Measurements from ENCODE around the gene ISOC2.

Gene ISOC2

GRCh38 chr19:55433292-55433691 is 28.1 kb downstream of the ISOC2 start:
- no peaks in the 10 kb centered on the region for H3K4me1 ChIP-seq (ENCODE audit: insufficient read depth, low read length)
- TF ChIP-seq EZH2 (IDR thresholded peaks at IDR 0.05; ENCODE audit: borderline replicate concordance, low read depth, low read length, severe bottlenecking): no peak
- TF ChIP-seq, protein P1, sequence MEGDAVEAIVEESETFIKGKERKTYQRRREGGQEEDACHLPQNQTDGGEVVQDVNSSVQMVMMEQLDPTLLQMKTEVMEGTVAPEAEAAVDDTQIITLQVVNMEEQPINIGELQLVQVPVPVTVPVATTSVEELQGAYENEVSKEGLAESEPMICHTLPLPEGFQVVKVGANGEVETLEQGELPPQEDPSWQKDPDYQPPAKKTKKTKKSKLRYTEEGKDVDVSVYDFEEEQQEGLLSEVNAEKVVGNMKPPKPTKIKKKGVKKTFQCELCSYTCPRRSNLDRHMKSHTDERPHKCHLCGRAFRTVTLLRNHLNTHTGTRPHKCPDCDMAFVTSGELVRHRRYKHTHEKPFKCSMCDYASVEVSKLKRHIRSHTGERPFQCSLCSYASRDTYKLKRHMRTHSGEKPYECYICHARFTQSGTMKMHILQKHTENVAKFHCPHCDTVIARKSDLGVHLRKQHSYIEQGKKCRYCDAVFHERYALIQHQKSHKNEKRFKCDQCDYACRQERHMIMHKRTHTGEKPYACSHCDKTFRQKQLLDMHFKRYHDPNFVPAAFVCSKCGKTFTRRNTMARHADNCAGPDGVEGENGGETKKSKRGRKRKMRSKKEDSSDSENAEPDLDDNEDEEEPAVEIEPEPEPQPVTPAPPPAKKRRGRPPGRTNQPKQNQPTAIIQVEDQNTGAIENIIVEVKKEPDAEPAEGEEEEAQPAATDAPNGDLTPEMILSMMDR (IDR thresholded peaks at IDR 0.05; ENCODE audit: borderline replicate concordance, extremely low read depth, low read length, poor library complexity, severe bottlenecking): no peak
- no peaks in the 10 kb centered on the region for H3K27me3 ChIP-seq (ENCODE audit: insufficient read depth, low read length, poor library complexity)
- H3K4me2 ChIP-seq (ENCODE audit: insufficient read depth, low read length): no peak overlapping the region
- ATAC-seq (ENCODE audit: insufficient read depth, low read depth) (no peak), DNase-seq (no peak)
- H4K20me1 ChIP-seq (ENCODE audit: insufficient read depth, low read length): no peaks in the 10 kb centered on the region
- no peak overlapping the region for H3K27ac ChIP-seq (ENCODE audit: low read length)
- no peaks in the 10 kb centered on the region for H3K36me3 ChIP-seq (ENCODE audit: insufficient read depth, low read length)
- H3K9ac ChIP-seq (ENCODE audit: low read depth, low read length): no peak overlapping the region
- no peak overlapping the region for H2AFZ ChIP-seq (ENCODE audit: low read depth, low read length)
- H3K79me2 ChIP-seq (ENCODE audit: insufficient read depth, low read length): no peaks in the 10 kb centered on the region
- H3K4me3 ChIP-seq (ENCODE audit: low read depth in 1 of 2, low read length in 2 of 2): no peak overlapping the region
- no peaks in the 10 kb centered on the region for H3K9me3 ChIP-seq (ENCODE audit: insufficient read depth, low read length, severe bottlenecking)

DNA sequence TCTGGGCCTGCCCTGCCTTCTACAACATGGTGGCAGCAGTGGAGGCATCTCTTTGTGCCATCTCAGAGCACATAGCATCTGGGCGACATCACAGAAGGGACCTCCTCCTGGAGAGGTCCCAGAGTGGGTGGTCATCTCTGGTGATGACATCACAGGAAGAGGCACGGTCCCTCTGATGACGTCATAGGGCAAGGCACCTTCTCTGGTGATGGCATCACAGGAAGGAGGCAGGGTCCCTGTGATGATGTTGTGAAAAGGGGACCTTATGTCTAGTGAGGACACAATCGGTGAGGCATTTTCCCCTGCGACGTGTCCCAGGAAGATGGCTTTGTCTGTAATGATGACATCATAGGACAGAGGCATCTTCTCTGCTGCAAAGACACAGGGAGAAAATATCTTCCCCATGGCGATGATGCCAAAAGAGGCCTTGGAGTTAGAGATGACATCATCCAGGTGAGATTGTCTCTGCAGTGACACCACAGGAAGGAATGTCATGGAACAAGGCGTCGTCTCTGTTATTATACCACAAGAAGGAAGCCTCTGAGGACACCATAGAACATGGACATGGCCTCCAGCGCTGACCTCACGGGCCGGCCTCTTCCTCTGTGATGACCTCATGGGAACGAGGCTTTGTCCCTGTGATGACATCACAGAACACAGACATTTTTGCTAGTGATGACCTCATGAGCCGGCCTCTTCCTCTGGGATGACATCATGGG is 29.0 kb downstream of the ISOC2 start:
- Histone ChIP-seq H3K79me2 (ENCODE audit: insufficient read depth, low read length) (no peaks in the 10 kb centered on the region), H3K4me1 (ENCODE audit: insufficient read depth, low read length) (no peaks in the 10 kb centered on the region), H3K9ac (ENCODE audit: low read depth, low read length) (no peak overlapping the region), H3K4me3 (ENCODE audit: low read depth in 1 of 2, low read length in 2 of 2) (no peak overlapping the region), H2AFZ (ENCODE audit: low read depth, low read length) (no peak overlapping the region), H3K4me2 (ENCODE audit: insufficient read depth, low read length) (no peak overlapping the region), H3K27me3 (ENCODE audit: insufficient read depth, low read length, poor library complexity) (no peaks in the 10 kb centered on the region), H3K27ac (ENCODE audit: low read length) (no peak overlapping the region), H3K9me3 (ENCODE audit: insufficient read depth, low read length, severe bottlenecking) (no peaks in the 10 kb centered on the region), H4K20me1 (ENCODE audit: insufficient read depth, low read length) (no peaks in the 10 kb centered on the region), H3K36me3 (ENCODE audit: insufficient read depth, low read length) (no peaks in the 10 kb centered on the region)
- TF ChIP-seq, protein P1 (IDR thresholded peaks at IDR 0.05; ENCODE audit: borderline replicate concordance, extremely low read depth, low read length, poor library complexity, severe bottlenecking): no peak
- TF ChIP-seq EZH2 (IDR thresholded peaks at IDR 0.05; ENCODE audit: borderline replicate concordance, low read depth, low read length, severe bottlenecking): no peak
- DNase-seq: no peak
- no peak for ATAC-seq (ENCODE audit: insufficient read depth, low read depth)

DNA sequence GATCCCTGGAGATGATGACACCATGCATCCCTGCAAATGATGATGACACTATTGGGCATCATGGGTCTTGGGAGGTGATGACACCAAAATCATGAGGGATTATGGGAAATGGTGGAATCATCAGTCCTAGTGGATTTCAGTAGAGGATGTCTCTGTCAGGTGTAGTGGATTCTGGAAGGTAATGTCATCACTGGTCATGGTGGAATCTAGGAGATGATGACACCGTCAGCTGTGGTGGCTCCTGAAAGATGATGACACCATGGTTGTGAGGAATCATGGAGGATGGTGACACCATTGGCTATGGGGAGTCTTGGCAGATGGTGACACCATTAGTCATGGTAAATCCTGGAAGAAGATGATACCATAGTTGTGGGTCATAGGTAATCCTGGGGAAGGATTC is 30.3 kb downstream of the ISOC2 start:
- DNase-seq (no peak), ATAC-seq (ENCODE audit: insufficient read depth, low read depth) (no peak)
- Histone ChIP-seq H3K9ac (ENCODE audit: low read depth, low read length) (no peak overlapping the region), H3K4me1 (ENCODE audit: insufficient read depth, low read length) (no peaks in the 10 kb centered on the region), H3K4me3 (ENCODE audit: low read depth in 1 of 2, low read length in 2 of 2) (no peak overlapping the region), H3K4me2 (ENCODE audit: insufficient read depth, low read length) (no peak overlapping the region), H3K27me3 (ENCODE audit: insufficient read depth, low read length, poor library complexity) (no peaks in the 10 kb centered on the region), H3K36me3 (ENCODE audit: insufficient read depth, low read length) (no peaks in the 10 kb centered on the region), H3K27ac (ENCODE audit: low read length) (no peak overlapping the region), H2AFZ (ENCODE audit: low read depth, low read length) (no peak overlapping the region), H3K9me3 (ENCODE audit: insufficient read depth, low read length, severe bottlenecking) (no peaks in the 10 kb centered on the region), H3K79me2 (ENCODE audit: insufficient read depth, low read length) (no peaks in the 10 kb centered on the region), H4K20me1 (ENCODE audit: insufficient read depth, low read length) (no peaks in the 10 kb centered on the region)
- no peak for TF ChIP-seq EZH2 (IDR thresholded peaks at IDR 0.05; ENCODE audit: borderline replicate concordance, low read depth, low read length, severe bottlenecking)
- TF ChIP-seq, protein P1 (IDR thresholded peaks at IDR 0.05; ENCODE audit: borderline replicate concordance, extremely low read depth, low read length, poor library complexity, severe bottlenecking): no peak

Data from DND-41 (cell line).